Neural cell (in vitro differentiated cells): ENCODE data around the gene NME4.

Experiments
- EP300 ChIP-seq: fragments of 450-650 bp; conservative IDR thresholded peaks from 2 replicates; pipeline ENCODE4 v1.6.1; 2014; ENCODE audit warnings: antibody characterized with exemption, mild to moderate bottlenecking, moderate library complexity; ENCODE audit not compliant: poor library complexity, severe bottlenecking
- SMC3 ChIP-seq: fragments of 450-650 bp; conservative IDR thresholded peaks from 2 replicates; pipeline ENCODE4 v1.6.1; 2014; ENCODE audit warnings: antibody characterized with exemption, mild to moderate bottlenecking, moderate library complexity; ENCODE audit not compliant: poor library complexity

- TF ChIP-seq SMC3: no peak
- no peak for TF ChIP-seq EP300
These were observed 17.6 kb downstream of the NME4 start for GRCh38 chr16:414395-415169.
